HEK293T (cell line): ENCODE results near the gene GJB4.

Source experiments
- ARNT ChIP-seq: fragments of 450-650 bp; IDR thresholded peaks from 2 replicates; pipeline ENCODE4 v1.6.1; 2017; ENCODE audit warnings: mild to moderate bottlenecking
- BHLHE40 ChIP-seq: fragments of 450-650 bp; IDR thresholded peaks from 2 replicates; pipeline ENCODE4 v1.6.1; 2016; ENCODE audit warnings: mild to moderate bottlenecking, moderate library complexity, borderline replicate concordance
- FOXM1 ChIP-seq: fragments of 450-650 bp; IDR thresholded peaks from 2 replicates; pipeline ENCODE4 v1.6.1; 2017; ENCODE audit warnings: mild to moderate bottlenecking, borderline replicate concordance
- HDGF ChIP-seq: fragments of 450-650 bp; IDR thresholded peaks from 2 replicates; pipeline ENCODE4 v1.6.1; 2017; ENCODE audit warnings: antibody characterized with exemption, borderline replicate concordance
- LEF1 ChIP-seq: fragments of 450-650 bp; IDR thresholded peaks from 2 replicates; pipeline ENCODE4 v1.6.1; 2017; ENCODE audit warnings: mild to moderate bottlenecking, borderline replicate concordance
- NFRKB ChIP-seq: fragments of 450-650 bp; IDR thresholded peaks from 2 replicates; pipeline ENCODE4 v1.6.1; 2016; ENCODE audit warnings: mild to moderate bottlenecking, moderate library complexity
- SP1 ChIP-seq: fragments of 450-650 bp; IDR thresholded peaks from 2 replicates; pipeline ENCODE4 v1.6.1; 2017
- SUZ12 ChIP-seq: fragments of 450-650 bp; IDR thresholded peaks from 2 replicates; pipeline ENCODE4 v1.6.1; 2016; ENCODE audit warnings: mild to moderate bottlenecking
- TARDBP ChIP-seq: fragments of 450-650 bp; IDR thresholded peaks from 2 replicates; pipeline ENCODE4 v1.6.1; 2016

DNA sequence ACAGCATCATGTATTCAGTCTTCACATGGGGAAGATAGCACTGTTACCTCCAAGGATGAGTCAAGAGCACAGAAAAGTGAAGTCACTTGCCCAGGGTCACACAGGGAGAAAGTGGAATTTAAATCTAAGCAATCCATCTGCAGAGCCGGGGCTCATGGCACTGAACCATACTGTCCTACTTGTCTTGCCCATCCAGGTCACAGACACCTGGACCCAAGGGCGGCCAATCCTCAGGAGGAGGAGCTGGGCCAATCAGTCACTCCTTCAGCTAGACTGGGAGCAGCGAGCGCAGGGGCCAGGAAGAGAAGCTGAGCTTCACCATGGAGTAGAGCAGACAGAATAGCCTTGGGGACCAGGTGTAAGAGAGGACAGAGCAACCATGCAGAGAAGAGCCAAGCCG lies 13.9 kb upstream of the GJB4 start:
- no peak for TF ChIP-seq HDGF
- no peak for TF ChIP-seq NFRKB
- TF ChIP-seq LEF1, result no peak
- TF ChIP-seq FOXM1, result no peak
- no peak for TF ChIP-seq SUZ12
- no peak for TF ChIP-seq ARNT
- TF ChIP-seq SP1, result no peak
- no peak for TF ChIP-seq BHLHE40
- TF ChIP-seq TARDBP, result no peak
